KMS-11 (cell line): ENCODE results near the gene CMC1.
"Not testable (repeated sequence)": the region's sequence is repeated elsewhere in the genome, so short reads cannot be mapped to it uniquely, and the experiment has no call there.

Experiments
- H2AFZ ChIP-seq: fragments of 200-600 bp; sonication (generic); 2 replicates; pipeline ENCODE4 v1.6.1; 2016; ENCODE audit warnings: antibody characterized with exemption, mixed run types, low read depth
- H3K27ac ChIP-seq: fragments of 200-600 bp; sonication (generic); 2 replicates; pipeline ENCODE4 v1.6.1; 2016; ENCODE audit warnings: mild to moderate bottlenecking, mixed run types
- H3K27me3 ChIP-seq: fragments of 200-600 bp; sonication (generic); 2 replicates; pipeline ENCODE4 v1.6.1; 2017; ENCODE audit warnings: mild to moderate bottlenecking, low read depth, mixed run types, moderate library complexity; ENCODE audit not compliant: insufficient read depth
- H3K36me3 ChIP-seq: fragments of 200-600 bp; sonication (generic); 2 replicates; pipeline ENCODE4 v1.6.1; 2017; ENCODE audit warnings: mild to moderate bottlenecking, mixed run types; ENCODE audit not compliant: insufficient read depth
- H3K4me1 ChIP-seq: fragments of 200-600 bp; sonication (generic); 2 replicates; pipeline ENCODE4 v1.6.1; 2016; ENCODE audit warnings: mild to moderate bottlenecking, low read depth, mixed run types; ENCODE audit not compliant: poor library complexity, severe bottlenecking
- H3K4me2 ChIP-seq: fragments of 200-600 bp; sonication (generic); 2 replicates; pipeline ENCODE4 v1.7.0; 2016; ENCODE audit warnings: mild to moderate bottlenecking, mixed run types
- H3K4me3 ChIP-seq: fragments of 200-600 bp; sonication (generic); IDR thresholded peaks from 2 replicates; pipeline ENCODE4 v1.6.1; 2017; ENCODE audit warnings: low read depth, low read length, mixed read lengths; ENCODE audit not compliant: insufficient read depth
- H3K79me2 ChIP-seq: fragments of 200-600 bp; sonication (generic); 2 replicates; pipeline ENCODE4 v1.6.1; 2016; ENCODE audit warnings: low read depth, mixed run types; ENCODE audit not compliant: insufficient read depth
- H3K9ac ChIP-seq: fragments of 200-600 bp; sonication (generic); 2 replicates; pipeline ENCODE4 v1.6.1; 2016; ENCODE audit warnings: mild to moderate bottlenecking, mixed run types
- H4K20me1 ChIP-seq: fragments of 200-600 bp; sonication (generic); 2 replicates; pipeline ENCODE4 v1.6.1; 2016; ENCODE audit warnings: mild to moderate bottlenecking, mixed run types; ENCODE audit not compliant: insufficient read depth
- TF ChIP-seq, protein P1 (sequence below): fragments of 200-600 bp; sonication (generic); conservative IDR thresholded peaks from 2 replicates; pipeline ENCODE4 v1.6.1; 2017; ENCODE audit warnings: low read depth, mild to moderate bottlenecking, antibody characterized with exemption, low read length, moderate library complexity, mixed read lengths

CMC1 gene

GRCh38 chr3:28241221-28242160 lies at the start of gene CMC1:
CMC1 (plus strand) TSS chr3:28241619; CDS start chr3:28241794, 175 bp downstream.
- Histone ChIP-seq H3K4me3 (peak within 1 kb of the TSS; percentile 55), H3K79me2 (peaks cover 14% of the 10 kb centered on the region; the same call in 1 of the 2 replicates), H3K36me3 (no peaks in the 10 kb centered on the region)

DNA sequence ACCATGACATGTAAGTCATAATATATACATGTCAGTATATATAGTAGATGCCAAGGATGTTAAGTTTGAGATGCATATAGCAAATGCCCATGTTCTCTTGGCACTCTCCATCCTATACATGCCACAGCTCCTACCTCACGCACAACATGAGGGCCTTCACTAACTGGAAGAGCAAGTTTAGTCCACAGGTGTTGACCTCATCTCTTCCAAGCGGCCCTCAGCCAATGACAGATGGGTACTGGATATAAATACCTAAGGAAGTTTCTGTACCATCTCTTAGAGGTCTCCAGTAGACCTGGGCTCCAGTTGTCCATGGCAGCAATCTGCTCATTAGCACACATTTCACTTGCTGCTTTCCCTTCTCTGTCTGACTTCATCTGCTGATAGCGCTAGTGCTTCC lies 43.3 kb upstream of the CMC1 start:
- no peak overlapping the region for H3K9ac ChIP-seq
- H3K4me3 ChIP-seq: no peak overlapping the region
- H3K4me2 ChIP-seq: no peak overlapping the region
- no peaks in the 10 kb centered on the region for H3K27me3 ChIP-seq
- no peaks in the 10 kb centered on the region for H3K4me1 ChIP-seq
- H2AFZ ChIP-seq: no peak overlapping the region
- H3K27ac ChIP-seq: no peak overlapping the region
- H3K79me2 ChIP-seq: no peaks in the 10 kb centered on the region
- TF ChIP-seq, protein P1, sequence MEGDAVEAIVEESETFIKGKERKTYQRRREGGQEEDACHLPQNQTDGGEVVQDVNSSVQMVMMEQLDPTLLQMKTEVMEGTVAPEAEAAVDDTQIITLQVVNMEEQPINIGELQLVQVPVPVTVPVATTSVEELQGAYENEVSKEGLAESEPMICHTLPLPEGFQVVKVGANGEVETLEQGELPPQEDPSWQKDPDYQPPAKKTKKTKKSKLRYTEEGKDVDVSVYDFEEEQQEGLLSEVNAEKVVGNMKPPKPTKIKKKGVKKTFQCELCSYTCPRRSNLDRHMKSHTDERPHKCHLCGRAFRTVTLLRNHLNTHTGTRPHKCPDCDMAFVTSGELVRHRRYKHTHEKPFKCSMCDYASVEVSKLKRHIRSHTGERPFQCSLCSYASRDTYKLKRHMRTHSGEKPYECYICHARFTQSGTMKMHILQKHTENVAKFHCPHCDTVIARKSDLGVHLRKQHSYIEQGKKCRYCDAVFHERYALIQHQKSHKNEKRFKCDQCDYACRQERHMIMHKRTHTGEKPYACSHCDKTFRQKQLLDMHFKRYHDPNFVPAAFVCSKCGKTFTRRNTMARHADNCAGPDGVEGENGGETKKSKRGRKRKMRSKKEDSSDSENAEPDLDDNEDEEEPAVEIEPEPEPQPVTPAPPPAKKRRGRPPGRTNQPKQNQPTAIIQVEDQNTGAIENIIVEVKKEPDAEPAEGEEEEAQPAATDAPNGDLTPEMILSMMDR: no peak
- no peaks in the 10 kb centered on the region for H3K36me3 ChIP-seq
- no peaks in the 10 kb centered on the region for H4K20me1 ChIP-seq

More at GRCh38 chr3:28241221-28242160, at the start of gene CMC1:
- Histone ChIP-seq H4K20me1 (no peaks in the 10 kb centered on the region), H2AFZ (peak within 1 kb of the TSS; percentile 69), H3K27ac (peak within 1 kb of the TSS; percentile 52), H3K27me3 (no peaks in the 10 kb centered on the region), H3K4me1 (peaks cover 5% of the 10 kb centered on the region), H3K9ac (peak within 1 kb of the TSS; percentile 74), H3K4me2 (peak within 1 kb of the TSS; percentile 60)
- TF ChIP-seq, protein P1: no peak

DNA sequence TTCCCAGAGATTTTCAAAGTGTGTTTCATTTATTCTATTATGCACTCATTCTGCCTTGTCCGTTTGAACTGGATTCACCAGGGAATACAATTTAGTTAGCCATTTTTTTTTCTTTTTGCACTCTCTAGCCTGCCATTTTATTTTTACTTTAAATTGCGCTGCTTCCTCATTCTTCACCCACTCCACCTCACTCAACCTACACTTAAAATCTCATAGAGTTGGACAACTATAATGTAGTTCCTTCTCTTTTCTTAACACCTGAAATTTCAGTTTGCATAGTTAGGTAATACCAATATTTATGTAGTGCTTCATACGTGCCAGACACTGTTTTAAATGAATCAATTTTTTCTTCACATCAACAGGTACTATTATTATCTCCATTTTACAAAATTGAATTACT lies 42.4 kb upstream of the CMC1 start:
- Histone ChIP-seq H3K4me3 (no peak overlapping the region), H3K27ac (no peak overlapping the region), H3K4me1 (no peaks in the 10 kb centered on the region), H4K20me1 (no peaks in the 10 kb centered on the region), H3K79me2 (no peaks in the 10 kb centered on the region), H2AFZ (no peak overlapping the region), H3K9ac (no peak overlapping the region), H3K27me3 (no peaks in the 10 kb centered on the region), H3K4me2 (no peak overlapping the region), H3K36me3 (no peaks in the 10 kb centered on the region)
- TF ChIP-seq, protein P1: no peak

DNA sequence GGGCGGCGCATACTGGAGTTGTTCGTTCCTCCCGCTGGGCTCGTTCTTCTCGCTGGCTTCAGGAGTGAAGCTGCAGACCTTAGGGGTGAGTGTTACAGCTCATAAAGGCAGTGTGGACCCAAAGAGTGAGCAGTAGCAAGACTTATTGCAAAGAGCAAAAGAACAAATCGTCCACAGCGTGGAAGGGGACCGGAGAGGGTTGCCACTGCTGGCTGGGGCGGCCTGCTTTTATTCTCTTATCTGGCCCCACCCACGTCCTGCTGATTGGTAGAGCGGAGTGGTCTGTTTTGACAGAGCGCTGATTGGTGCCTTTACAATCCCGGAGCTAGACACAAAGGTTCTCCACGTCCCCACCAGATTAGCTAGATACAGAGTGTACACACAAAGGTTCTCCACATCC lies 41.8 kb upstream of the CMC1 start:
- not testable (repeated sequence) for H3K79me2 ChIP-seq, H3K27ac ChIP-seq, H3K4me2 ChIP-seq, H3K4me1 ChIP-seq, H3K4me3 ChIP-seq, H3K9ac ChIP-seq, H4K20me1 ChIP-seq, H3K27me3 ChIP-seq, H2AFZ ChIP-seq, H3K36me3 ChIP-seq

GRCh38 chr3:28200366-28200848 lies 41.0 kb upstream of the CMC1 start:
- H3K27ac ChIP-seq, H2AFZ ChIP-seq, H3K79me2 ChIP-seq, H3K4me3 ChIP-seq, H3K4me2 ChIP-seq, H4K20me1 ChIP-seq, H3K4me1 ChIP-seq, H3K9ac ChIP-seq, H3K36me3 ChIP-seq, H3K27me3 ChIP-seq: not testable (repeated sequence)
